H1 (cell line): ENCODE data around the gene AGFG2. TPM values are rescaled to one million over a fixed set of nuclear protein-coding genes. Genes with fewer than 3 reads are reported as not detected.

Experiments
- CTCF ChIA-PET: fragments of 300-600 bp; sonication (Branson Sonifier 250); formaldehyde crosslinking; loops from one replicate; lab custom pipeline; 2021; ENCODE audit not compliant: partially characterized antibody; lab: Charles Lee
- POLR2A ChIA-PET: fragments of 300-600 bp; sonication (Branson Sonifier 250); formaldehyde crosslinking; loops from one replicate; lab custom pipeline; 2021; ENCODE audit warnings: inconsistent platforms; ENCODE audit not compliant: partially characterized antibody; lab: Charles Lee
- DNase-seq, 2 experiments: peaks; one replicate each; pipeline versions ENCODE4 v3.0.0 to v3.0.0-alpha.2; 2010 to 2022; ENCODE audit warnings: low spot score in 2 of 2, low read depth in 1 of 2, mixed read lengths in 1 of 2
- FAIRE-seq: peaks from 2 replicates; lab custom pipeline; 2011; peaks lifted over from hg19 to GRCh38; lab: Jason Lieb, UNC
- H2AFZ ChIP-seq: 2 replicates; pipeline ENCODE4 v1.8.1; 2012; ENCODE audit warnings: low read length, inconsistent platforms
- H2AK5ac ChIP-seq: 2 replicates; pipeline ENCODE4 v1.6.1; 2013; ENCODE audit warnings: low read depth, low read length
- H2BK120ac ChIP-seq: replicated peaks from 2 replicates; pipeline ENCODE3; 2013; ENCODE audit warnings: low read depth, low read length, inconsistent platforms
- H2BK12ac ChIP-seq: 2 replicates; pipeline ENCODE4 v1.6.1; 2013; ENCODE audit warnings: low read depth, low read length
- H2BK15ac ChIP-seq: 2 replicates; pipeline ENCODE4 v1.6.1; 2013; ENCODE audit warnings: low read length
- H2BK20ac ChIP-seq: 2 replicates; pipeline ENCODE4 v1.6.1; 2013; ENCODE audit warnings: low read length
- H2BK5ac ChIP-seq: 2 replicates; pipeline ENCODE4 v1.6.1; 2013; ENCODE audit warnings: low read depth, low read length
- H3K14ac ChIP-seq: 2 replicates; pipeline ENCODE4 v1.6.1; 2013; ENCODE audit warnings: inconsistent platforms; ENCODE audit not compliant: insufficient read length
- H3K18ac ChIP-seq: 2 replicates; pipeline ENCODE4 v1.6.1; 2013; ENCODE audit warnings: low read length; ENCODE audit errors: extremely low read depth
- H3K23ac ChIP-seq: 2 replicates; pipeline ENCODE4 v1.6.1; 2013; ENCODE audit warnings: inconsistent platforms; ENCODE audit not compliant: insufficient read length
- H3K23me2 ChIP-seq: 2 replicates; pipeline ENCODE4 v1.6.1; 2013; ENCODE audit warnings: low read depth, low read length
- H3K27ac ChIP-seq: 2 replicates; pipeline ENCODE4 v1.6.1; 2011; ENCODE audit warnings: low read depth, low read length, inconsistent platforms
- H3K27me3 ChIP-seq, 4 experiments: replicated peaks in 1 of 4; 1 replicate in 1 of 4; 2 replicates in 3 of 4; pipeline versions ENCODE4 v1.6.1 to v1.8.1; 2011 to 2013; ENCODE audit warnings: low read length in 3 of 4, mild to moderate bottlenecking in 3 of 4, inconsistent platforms in 2 of 4, mixed read lengths in 2 of 4, moderate library complexity in 1 of 4; ENCODE audit not compliant: control insufficient read depth in 3 of 4, insufficient read depth in 3 of 4; ENCODE audit errors: extremely low read depth in 1 of 4
- H3K36me3 ChIP-seq, 4 experiments: 2 replicates each; pipeline versions ENCODE4 v1.6.1 to v1.8.1; 2011 to 2013; ENCODE audit warnings: mild to moderate bottlenecking in 4 of 4, low read length in 3 of 4, moderate library complexity in 2 of 4, control low read depth in 1 of 4, inconsistent platforms in 1 of 4; ENCODE audit not compliant: insufficient read depth in 4 of 4, control insufficient read depth in 2 of 4
- H3K4ac ChIP-seq: replicated peaks from 2 replicates; pipeline ENCODE3; 2013; ENCODE audit warnings: low read length, low read depth, mixed read lengths, inconsistent platforms; ENCODE audit not compliant: insufficient read length
- H3K4me1 ChIP-seq, 4 experiments: replicated peaks in 1 of 4; 1 replicate in 1 of 4; 2 replicates in 3 of 4; pipeline versions ENCODE4 v1.6.1 to v1.8.1; 2011 to 2013; ENCODE audit warnings: low read length in 3 of 4, inconsistent platforms in 2 of 4, mixed read lengths in 1 of 4; ENCODE audit not compliant: insufficient read depth in 4 of 4, control insufficient read depth in 3 of 4
- H3K4me2 ChIP-seq, 2 experiments: 2 replicates each; pipeline versions ENCODE4 v1.6.1 to v1.8.1; 2011 to 2013; ENCODE audit warnings: low read depth in 2 of 2, low read length in 2 of 2, control low read depth in 1 of 2, inconsistent platforms in 1 of 2, mild to moderate bottlenecking in 1 of 2; ENCODE audit not compliant: insufficient read depth in 1 of 2
- H3K4me3 ChIP-seq, 4 experiments: fragments of 200-600, 300-600 bp in 1 of 4; sonication (generic), shearing (Covaris generic), sonication (Bioruptor Twin) in 1 of 4; 2 replicates each; pipeline versions ENCODE4 v1.5.1 to v1.8.1; 2011 to 2016; ENCODE audit warnings: low read length in 4 of 4, low read depth in 3 of 4, control low read depth in 2 of 4, inconsistent platforms in 2 of 4, mild to moderate bottlenecking in 2 of 4, mixed read lengths in 1 of 4, moderate library complexity in 1 of 4; ENCODE audit not compliant: insufficient read depth in 2 of 4; ENCODE audit errors: extremely low read depth in 1 of 4
- H3K56ac ChIP-seq: replicated peaks from 2 replicates; pipeline ENCODE3; 2013; ENCODE audit warnings: low read depth, mild to moderate bottlenecking, mixed read lengths, low read length, inconsistent platforms; ENCODE audit not compliant: insufficient read length
- H3K79me1 ChIP-seq: 2 replicates; pipeline ENCODE4 v1.6.1; 2013; ENCODE audit warnings: low read depth, low read length, control low read depth
- H3K79me2 ChIP-seq, 2 experiments: 2 replicates each; pipeline versions ENCODE4 v1.6.1 to v1.8.1; 2012 to 2013; ENCODE audit warnings: low read length in 2 of 2, mild to moderate bottlenecking in 2 of 2, inconsistent platforms in 1 of 2; ENCODE audit not compliant: insufficient read depth in 2 of 2, control insufficient read depth in 1 of 2
- H3K9ac ChIP-seq, 4 experiments: replicated peaks in 1 of 4; 1 replicate in 1 of 4; 2 replicates in 3 of 4; pipeline versions ENCODE4 v1.6.1 to v1.8.1; 2011 to 2013; ENCODE audit warnings: low read depth in 3 of 4, low read length in 3 of 4, control low read depth in 2 of 4, mild to moderate bottlenecking in 2 of 4, moderate library complexity in 2 of 4, inconsistent platforms in 1 of 4; ENCODE audit errors: extremely low read depth in 1 of 4
- H3K9me3 ChIP-seq, 2 experiments: 2 replicates each; pipeline versions ENCODE4 v1.6.1 to v1.8.1; 2012 to 2013; ENCODE audit warnings: mild to moderate bottlenecking in 2 of 2, moderate library complexity in 2 of 2, control low read depth in 1 of 2, inconsistent platforms in 1 of 2, low read depth in 1 of 2, low read length in 1 of 2, mixed read lengths in 1 of 2; ENCODE audit not compliant: insufficient read depth in 2 of 2
- H4K20me1 ChIP-seq, 2 experiments: replicated peaks in 1 of 2; 2 replicates each; pipeline versions ENCODE3 to v1.8.1; 2011 to 2013; ENCODE audit warnings: inconsistent platforms in 2 of 2, low read length in 2 of 2, mild to moderate bottlenecking in 1 of 2; ENCODE audit not compliant: insufficient read depth in 2 of 2, control insufficient read depth in 1 of 2
- H4K5ac ChIP-seq: 2 replicates; pipeline ENCODE4 v1.6.1; 2013; ENCODE audit warnings: low read length, low read depth, mixed read lengths, inconsistent platforms; ENCODE audit not compliant: insufficient read length
- H4K8ac ChIP-seq: 2 replicates; pipeline ENCODE4 v1.8.0; 2013; ENCODE audit warnings: mild to moderate bottlenecking, moderate library complexity, low read length, inconsistent platforms; ENCODE audit not compliant: insufficient read depth; ENCODE audit errors: extremely low read depth
- H4K91ac ChIP-seq: replicated peaks from 2 replicates; pipeline ENCODE3; 2013; ENCODE audit warnings: low read length, mixed read lengths, inconsistent platforms; ENCODE audit not compliant: insufficient read length
- CHD1 ChIP-seq: IDR thresholded peaks from 2 replicates; pipeline ENCODE4 v1.6.1; 2012; ENCODE audit warnings: low read depth, low read length, improper control_type of control experiment
- WGBS, 2 experiments: shearing (Covaris generic) in 1 of 2; methylation state at CpG; one replicate each; pipeline versions ENCODE4 v1.1.6 to v1.1.7; 2013 to 2015; ENCODE audit warnings: low lambda C conversion rate in 2 of 2, mixed read lengths in 2 of 2, inconsistent platforms in 1 of 2, low coverage in 1 of 2, missing lambda C conversion rate in 1 of 2; ENCODE audit not compliant: insufficient replicate concordance in 2 of 2, insufficient coverage in 1 of 2, insufficient read length in 1 of 2; ENCODE audit errors: extremely low coverage in 1 of 2, missing lambda C conversion rate in 1 of 2; 5-methylcytosine and 5-hydroxymethylcytosine counted together
- polyA plus RNA-seq, 7 experiments: library from polyadenylated mRNA; depleted of rRNA in 3 of 7; stranded (reverse) in 5 of 7; unstranded in 2 of 7; fragments of >200 nt in 5 of 7; fragments of 200-250 nt in 2 of 7; gene quantifications; 1 replicate in 5 of 7; 2 replicates in 1 of 7; 4 replicates in 1 of 7; pipeline versions ENCODE4 v1.2.1 to v1.2.3, GENCODE V29; 2011 to 2013; ENCODE audit warnings: missing spikeins in 2 of 7, mixed read lengths in 2 of 7
- total RNA-seq: library from RNA; stranded (reverse); fragmentation: NEBNext Ultra II Directional; extraction: Animal tissue kit (Norgen Biotek cat#: 25700); gene quantifications from 2 replicates; pipeline ENCODE4 v1.2.1, GENCODE V29; 2021

Gene AGFG2
- total and polyA plus RNA-seq, 2 of the 8 experiments (the other 6 are each of a cell fraction or from before 2014, with no cell fraction given), result 7.6 to 11.2 TPM

DNA sequence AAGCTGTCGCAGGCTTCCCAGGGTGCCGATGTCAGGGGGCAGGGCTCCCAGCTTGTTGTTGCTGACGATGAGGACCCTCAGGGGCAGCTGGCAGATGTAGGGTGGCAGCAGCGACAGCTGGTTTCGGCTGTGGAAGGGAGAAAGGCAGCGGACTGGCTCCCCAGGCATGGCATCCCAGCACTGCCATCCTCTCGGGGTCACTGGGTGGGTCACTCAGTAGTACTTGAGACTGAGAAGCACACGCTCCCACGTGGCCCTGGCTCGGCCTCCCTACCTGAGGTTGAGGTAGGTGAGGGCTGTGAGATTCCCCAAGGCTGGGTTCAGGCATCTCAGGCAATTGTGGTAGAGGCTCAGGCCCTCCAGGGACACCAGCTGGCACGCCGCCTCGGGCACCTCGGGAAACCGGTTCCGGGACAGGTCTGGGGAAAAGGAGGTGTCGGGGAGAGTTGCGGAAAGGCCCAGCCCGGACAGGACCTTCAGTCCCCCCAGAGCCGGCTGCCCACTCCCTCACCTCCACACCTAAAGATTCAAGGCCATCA, 43.1 kb downstream of the AGFG2 start:
- DNase-seq, result no peak
- H4K20me1 ChIP-seq, result peaks cover 2 to 14% of the 10 kb centered on the region in 2 experiments
- no peak for TF ChIP-seq CHD1

More for the DNA sequence above, 43.1 kb downstream of the AGFG2 start:
- Histone ChIP-seq H3K9ac (no peak overlapping the region), H2AFZ (no peak overlapping the region), H3K14ac (no peak overlapping the region), H3K23ac (no peak overlapping the region), H3K18ac (no peak overlapping the region), H3K36me3 (peaks cover 15 to 32% (median 26%) of the 10 kb centered on the region in 4 experiments), H3K27ac (no peak overlapping the region), H3K9me3 (no peaks in the 10 kb centered on the region), H3K79me1 (peaks cover 5% of the 10 kb centered on the region), H4K91ac (no peak overlapping the region), H2BK5ac (no peak overlapping the region), H2BK120ac (no peak overlapping the region), H2BK12ac (no peak overlapping the region), H3K23me2 (peaks cover 16% of the 10 kb centered on the region), H3K4ac (no peak overlapping the region), H2BK20ac (no peak overlapping the region), H2AK5ac (no peak overlapping the region), H3K27me3 (peaks cover 0 to 2% (median 0%) of the 10 kb centered on the region in 4 experiments; a peak in 1 of 7 replicates), H2BK15ac (no peak overlapping the region), H3K4me3 (no peak overlapping the region), H4K8ac (peak overlapping the region; percentile 23; the same call in 1 of the 2 replicates), H3K56ac (no peak overlapping the region), H3K4me2 (no peak overlapping the region), H4K5ac (no peak overlapping the region), H3K4me1 (peaks cover 0 to 22% (median 13%) of the 10 kb centered on the region in 4 experiments; a peak in 6 of 7 replicates), H3K79me2 (peaks cover 0 to 11% of the 10 kb centered on the region in 2 experiments; a peak in 1 of 4 replicates)
- CTCF ChIA-PET, result interaction anchor here (0.7 to 11.4 kb wide), 3 partner anchors 9 to 98 kb away, joined by 3 to 171 read pairs (median 53); partner anchors contain the start of gene SAP25
- FAIRE-seq, result no peak
- WGBS, 2 experiments, result 90% methylated on average over 19 of the region's 20 CpGs; no CpG with 5 or more reads in 1 of the 2 experiments
- POLR2A ChIA-PET, result interaction anchor here (0.9 to 6.7 kb wide), 4 partner anchors 9 to 153 kb away, joined by 3 to 83 read pairs (median 4); partner anchors contain the start of genes PPP1R35, SAP25 and ZCWPW1
